SK-N-MC (cell line): ENCODE measurements around the gene PHIP.

Experiments
- EZH2 ChIP-seq: fragments of 200-600 bp; sonication (generic); IDR thresholded peaks from one replicate; pipeline ENCODE4 v1.6.1; 2017; ENCODE audit warnings: antibody characterized with exemption
- POLR2AphosphoS5 ChIP-seq: IDR thresholded peaks from 2 replicates; pipeline ENCODE4 v1.6.1; 2012; ENCODE audit warnings: mild to moderate bottlenecking, low read depth, low read length, borderline replicate concordance

- TF ChIP-seq EZH2 (no peak), POLR2AphosphoS5 (no peak)
Measured at GRCh38 chr6:79011940-79012339, 66.1 kb downstream of the PHIP start.
